Measurements from ENCODE around the gene RALBP1.

- TF ChIP-seq MAFK (IDR thresholded peaks at IDR 0.05; ENCODE audit: low read depth, low read length) (no peak), POLR2A (IDR thresholded peaks at IDR 0.05; ENCODE audit: low read depth, low read length) (no peak), CTCF (conservative IDR thresholded peaks at IDR 0.05; ENCODE audit: low read depth, low read length) (no peak), FOS (IDR thresholded peaks at IDR 0.05; ENCODE audit: low read depth, low read length) (no peak), SMC3 (IDR thresholded peaks at IDR 0.05; ENCODE audit: low read depth, low read length) (no peak), RCOR1 (IDR thresholded peaks at IDR 0.05; ENCODE audit: insufficient replicate concordance, low read length) (no peak), BHLHE40 (IDR thresholded peaks at IDR 0.05; ENCODE audit: low read depth, low read length) (no peak), RFX5 (IDR thresholded peaks at IDR 0.05; ENCODE audit: low read depth, low read length) (no peak), RAD21 (IDR thresholded peaks at IDR 0.05; ENCODE audit: low read length) (no peak), NFE2L2 (IDR thresholded peaks at IDR 0.05; ENCODE audit: low read depth, low read length) (no peak)
Measured at GRCh38 chr18:9469685-9470084, 5.6 kb upstream of the RALBP1 start.
